ENCODE data around the gene PRDM13.
"Not testable (repeated sequence)": the region's sequence is repeated elsewhere in the genome, so short reads cannot be mapped to it uniquely, and the experiment has no call there.

The PRDM13 gene

GRCh38 chr6:99606656-99607415 is at the start of gene PRDM13:
TSS of gene PRDM13 (plus strand) at chr6:99606833. CDS start at chr6:99607035, 202 bp downstream.
- DNase-seq, result no peak

GRCh38 chr6:99559057-99559456 is 47.6 kb upstream of the PRDM13 start:
- no peak for DNase-seq

DNA sequence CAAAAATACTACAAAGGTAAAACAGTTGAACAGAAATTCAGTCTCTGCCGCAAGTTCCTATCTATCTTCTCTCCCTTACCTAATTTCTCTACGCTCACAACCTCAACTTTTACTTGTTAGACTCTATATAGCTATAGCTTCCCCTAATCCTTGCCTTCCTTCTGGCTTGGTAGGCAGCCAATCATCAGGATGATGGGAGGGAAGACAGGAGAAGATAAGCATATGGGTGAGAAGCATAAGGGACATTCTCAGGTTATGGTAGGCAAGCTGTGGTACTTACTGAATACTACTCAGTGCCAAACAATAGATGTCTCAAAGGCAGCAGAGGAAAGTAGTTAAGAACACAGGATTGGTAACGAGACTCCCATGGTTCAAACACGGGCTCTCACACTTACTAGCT is 46.0 kb upstream of the PRDM13 start:
- no peak for DNase-seq

GRCh38 chr6:99563056-99563723 is 43.4 kb upstream of the PRDM13 start:
- DNase-seq, result no peak

DNA sequence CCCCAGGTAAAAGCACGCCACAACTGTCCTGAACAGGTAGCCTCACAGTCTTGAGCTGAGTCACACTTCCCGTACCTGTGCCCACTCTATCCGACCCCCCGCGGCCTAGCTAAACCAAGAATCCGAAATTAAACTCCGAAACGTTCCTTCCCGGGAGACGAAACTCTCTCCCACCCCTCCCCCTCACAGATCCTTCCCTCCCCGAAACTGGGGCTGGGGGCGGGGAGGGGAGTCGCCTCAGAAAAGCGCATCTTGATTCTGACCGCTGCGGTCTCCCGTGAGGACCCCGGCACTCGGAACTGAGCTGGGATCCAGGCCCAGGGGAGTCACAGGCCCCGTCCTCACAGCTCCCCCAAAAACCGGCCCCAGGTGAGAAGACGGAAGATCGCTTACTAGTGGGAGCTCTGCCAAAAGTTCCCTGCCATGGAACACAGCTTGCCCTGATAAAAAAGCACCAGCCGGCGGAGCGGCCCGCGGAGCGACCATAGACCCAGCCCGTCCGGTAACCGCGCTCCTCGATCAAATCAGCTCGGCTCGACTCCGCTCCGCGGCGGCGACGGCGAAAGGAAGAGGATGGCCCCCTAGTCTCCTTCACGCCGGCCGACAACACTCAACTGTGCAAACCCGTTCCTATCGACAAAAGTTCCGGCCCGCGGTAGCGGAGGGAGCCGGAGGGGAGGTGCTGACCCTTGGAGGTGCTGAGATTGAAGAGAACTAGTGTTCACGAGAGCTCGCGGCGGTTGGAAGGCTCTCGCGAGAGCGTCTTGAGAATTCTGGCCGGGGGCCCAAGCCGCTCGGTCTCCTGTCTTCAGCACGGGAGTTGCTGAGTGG is 38.3 kb upstream of the PRDM13 start, which contains the start of gene CCNC:
Gene CCNC (minus strand): TSS at position 558 of the 831 bp plus-strand sequence. CDS start 133 bp downstream, at position 425.
- peak; percentile 97 for DNase-seq

- DNase-seq, result no peak
These were observed 32.5 kb upstream of the PRDM13 start for GRCh38 chr6:99573980-99574617.

DNA sequence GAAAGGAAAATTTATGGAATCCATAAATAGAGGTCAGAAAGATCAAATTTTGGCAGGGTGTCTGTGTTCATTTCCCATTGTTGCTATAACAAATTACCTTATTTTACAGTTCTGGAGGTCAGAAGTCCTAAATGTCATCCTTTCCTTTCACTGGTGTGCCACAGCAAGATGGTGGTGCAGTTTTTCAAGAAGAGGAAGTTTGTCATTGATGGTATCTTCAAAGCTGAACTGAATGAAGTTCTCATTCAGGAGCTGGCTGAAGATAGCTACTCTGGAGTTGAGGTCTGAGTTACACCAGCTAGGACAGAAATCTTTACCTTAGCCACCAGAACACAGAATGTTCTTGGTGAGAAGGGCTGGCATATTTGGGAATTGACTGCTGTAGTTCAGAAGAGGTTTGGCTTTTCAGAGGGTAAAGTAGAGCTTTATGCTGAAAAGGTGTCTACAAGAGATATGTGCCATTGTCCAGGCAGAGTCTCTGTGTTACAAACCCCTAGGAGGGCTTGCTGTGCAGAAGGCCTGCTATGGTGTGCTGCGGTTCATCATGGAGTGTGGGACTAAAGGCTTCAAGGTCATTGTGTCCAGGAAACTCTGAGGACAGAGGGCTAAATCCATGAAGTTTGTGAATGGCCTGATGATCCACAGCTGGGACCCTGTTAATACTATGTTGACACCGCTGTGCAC is 30.9 kb upstream of the PRDM13 start:
- no peak for DNase-seq

DNA sequence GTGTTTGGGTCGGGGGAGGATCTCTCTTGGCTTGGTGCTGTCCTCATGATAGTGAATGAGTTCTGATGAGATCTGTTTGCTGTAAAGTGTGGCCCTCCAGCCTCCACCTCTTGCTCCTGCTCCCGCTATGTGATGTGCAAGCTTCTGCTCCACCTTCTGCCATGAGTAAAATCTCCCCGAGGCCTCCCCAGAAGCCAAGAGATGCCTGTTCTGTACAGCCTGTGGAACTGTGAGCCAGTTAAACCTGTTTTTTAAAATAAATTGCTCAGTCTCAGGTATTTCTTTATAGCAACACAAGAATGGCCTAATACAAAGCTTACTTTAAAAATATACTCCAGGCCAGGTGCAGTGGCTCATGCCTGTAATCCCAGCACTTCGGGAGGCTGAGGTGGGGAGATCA is 26.9 kb upstream of the PRDM13 start:
- no peak for DNase-seq

DNA sequence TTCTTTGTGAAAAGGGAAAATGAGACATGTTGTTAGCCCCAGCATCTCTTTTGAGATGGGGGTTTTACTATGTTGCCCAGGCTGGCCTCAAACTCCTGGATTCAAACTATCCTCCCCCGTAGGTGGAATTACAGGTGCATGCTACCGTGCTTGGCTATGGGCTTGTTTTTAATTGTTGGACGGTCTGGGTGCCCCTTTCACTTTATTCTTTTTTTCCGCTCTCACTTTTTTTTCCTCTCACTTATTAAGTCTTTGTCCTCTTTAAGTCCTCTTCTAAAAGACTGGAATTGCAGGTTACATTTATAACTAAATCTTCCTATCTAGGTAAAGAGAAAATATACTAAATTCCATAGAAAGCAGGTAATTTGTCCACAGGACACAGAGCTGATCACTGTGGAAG is 18.8 kb upstream of the PRDM13 start:
- no peak for DNase-seq

GRCh38 chr6:99588618-99589289 is 17.9 kb upstream of the PRDM13 start:
- peak; percentile 87 for DNase-seq

DNA sequence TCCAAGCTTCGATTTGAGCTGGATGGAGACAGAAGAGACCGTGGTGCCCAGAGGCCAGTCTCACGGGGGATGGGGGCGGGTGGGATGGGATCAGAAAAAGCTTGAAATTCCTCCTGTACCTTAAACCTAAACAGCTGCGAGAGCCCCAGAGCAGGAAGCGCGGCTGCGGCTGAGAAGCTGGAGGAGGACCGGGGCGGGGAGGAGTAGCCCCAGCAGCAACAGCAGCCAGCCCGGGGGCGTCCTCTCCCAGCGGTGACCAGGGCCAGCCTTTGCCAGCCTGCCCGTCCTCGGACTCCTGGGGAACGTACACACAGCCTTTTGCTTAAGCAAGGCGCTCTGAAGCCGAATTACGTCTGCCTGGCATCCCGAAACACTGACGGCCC is 17.4 kb upstream of the PRDM13 start:
- DNase-seq, result no peak

DNA sequence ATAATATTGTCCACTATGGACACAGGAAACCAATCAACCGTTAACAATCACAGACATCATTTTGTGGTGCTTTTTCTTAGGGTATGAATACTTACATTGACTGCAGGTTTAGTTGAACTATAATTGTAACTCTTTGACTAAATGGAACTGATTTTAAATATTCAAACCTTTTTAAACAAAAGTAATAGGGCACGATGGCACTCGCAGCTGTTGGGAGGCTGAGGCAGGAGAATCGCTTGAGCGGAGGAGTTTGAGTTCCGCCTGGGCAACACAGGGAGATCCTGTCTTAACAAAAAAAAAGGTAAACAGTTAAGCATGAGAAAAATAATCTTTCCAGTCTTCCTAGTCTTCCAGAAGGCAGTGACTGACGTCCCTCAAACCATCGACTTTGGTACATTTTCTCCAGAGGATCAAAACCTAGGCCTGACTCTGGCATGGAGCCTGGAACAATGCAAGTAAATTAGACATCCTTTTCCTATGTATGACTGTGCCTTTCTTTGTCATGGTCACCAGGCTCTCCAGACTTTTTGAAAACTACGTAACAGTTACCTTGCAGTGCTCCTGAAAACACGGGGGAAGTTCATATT is 16.6 kb upstream of the PRDM13 start:
- DNase-seq, result no peak

GRCh38 chr6:99590728-99591672 is 15.6 kb upstream of the PRDM13 start:
- no peak for DNase-seq

DNA sequence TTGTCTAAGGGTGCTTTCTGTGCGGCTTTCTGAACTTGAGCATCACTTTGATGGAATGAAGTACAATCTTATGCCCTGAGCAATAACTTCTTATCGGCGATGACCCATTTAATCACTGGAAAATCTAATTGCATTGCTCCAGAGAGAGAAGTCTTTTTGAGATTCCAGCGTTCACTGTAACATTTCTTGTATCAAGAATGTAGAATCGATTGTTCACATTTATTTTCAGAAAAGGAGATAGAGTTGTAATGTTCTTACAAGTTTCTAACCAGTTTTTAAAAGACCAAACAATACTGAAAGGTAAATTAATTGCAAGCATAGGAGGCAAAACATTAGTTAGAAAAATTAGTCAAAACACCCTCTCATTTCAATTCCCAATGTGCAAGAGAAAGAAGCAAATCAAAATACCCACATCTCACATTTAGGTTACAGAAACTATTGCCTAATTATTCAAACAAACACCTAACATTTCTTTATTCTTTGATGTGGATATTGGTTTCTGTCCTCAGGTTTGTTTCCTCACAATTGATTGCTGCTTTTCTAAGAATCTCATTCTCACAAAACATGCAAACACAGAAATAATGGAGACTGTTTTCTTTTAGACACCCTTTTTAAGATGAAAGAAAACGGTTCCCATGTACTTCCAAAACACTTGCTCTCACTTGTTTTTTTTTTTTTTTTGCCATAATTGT is 14.8 kb upstream of the PRDM13 start:
- DNase-seq, result no peak

DNA sequence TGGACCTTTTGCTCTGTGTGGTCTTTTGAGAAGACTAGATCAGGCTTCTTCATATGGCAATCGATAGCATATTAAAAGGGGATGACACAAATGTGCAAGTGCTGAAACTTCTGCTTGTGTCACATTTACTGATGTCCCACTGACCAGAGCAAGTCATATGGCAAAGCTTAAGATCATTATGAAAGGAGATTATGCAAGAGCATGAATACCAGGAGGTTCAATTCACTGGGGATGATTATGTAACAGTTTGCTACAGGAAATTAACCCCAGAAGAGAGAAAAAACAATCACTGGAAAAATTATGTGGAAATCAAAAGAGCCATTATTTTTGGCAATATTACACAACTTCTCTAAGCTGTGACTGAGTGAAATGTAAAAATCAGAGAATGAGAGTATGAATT is 13.7 kb upstream of the PRDM13 start:
- no peak for DNase-seq

DNA sequence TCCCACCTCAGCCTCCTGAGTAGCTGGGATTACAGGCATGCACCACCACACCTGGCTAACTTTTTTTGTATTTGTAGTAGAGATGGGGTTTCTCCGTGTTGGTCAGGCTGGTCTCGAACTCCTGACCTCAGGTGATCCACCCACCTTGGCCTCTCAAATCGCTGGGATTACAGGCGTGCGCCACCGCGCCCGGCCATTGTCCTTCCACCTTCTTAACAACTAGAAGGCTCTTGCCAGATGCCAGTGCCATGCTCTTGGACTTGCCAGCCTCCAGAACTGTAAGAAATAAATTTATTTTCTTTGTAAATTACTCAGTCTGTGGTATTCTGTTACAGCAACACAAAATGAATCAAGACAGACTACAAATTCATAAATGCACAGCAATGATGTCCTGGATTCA is 11.9 kb upstream of the PRDM13 start:
- not testable (repeated sequence) for DNase-seq

GRCh38 chr6:99602520-99603420 is 3.9 kb upstream of the PRDM13 start:
- no peak for DNase-seq

DNA sequence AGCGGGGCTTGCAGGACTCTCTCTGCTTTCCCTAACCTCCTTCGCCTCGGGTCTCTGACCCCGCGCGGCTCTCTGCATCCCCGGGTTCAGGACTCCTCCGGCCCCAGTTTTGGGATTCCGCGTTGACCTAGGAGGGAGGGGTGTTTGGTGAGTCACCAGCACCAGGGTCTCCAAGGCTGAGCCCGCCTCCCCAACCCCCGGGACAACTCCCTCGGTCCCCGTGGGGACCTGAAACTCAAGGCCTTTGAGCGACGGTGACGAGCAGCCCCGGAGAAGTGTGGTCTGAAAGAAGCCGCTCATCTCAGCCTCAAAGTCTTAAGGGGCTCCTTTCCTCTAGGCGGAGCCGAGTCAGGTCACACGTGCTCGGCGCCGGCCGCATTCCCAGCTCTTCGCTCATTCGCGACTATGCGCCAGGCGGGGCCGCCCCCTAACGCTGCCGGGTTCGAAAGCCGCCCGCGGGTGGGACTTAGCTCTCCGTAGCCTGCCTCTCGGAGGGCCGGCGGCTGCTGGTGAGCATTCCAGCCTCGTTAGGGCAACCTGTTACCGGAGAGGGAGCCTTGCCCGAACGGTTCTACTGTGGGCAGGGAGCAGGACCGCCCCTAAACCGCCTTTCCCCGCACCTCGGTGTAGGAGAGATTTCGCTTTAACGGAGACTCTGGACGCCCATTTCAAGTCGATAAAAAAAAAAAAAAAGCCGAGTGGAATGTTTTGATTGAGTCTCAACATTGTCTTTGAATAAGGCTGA is 3.0 kb upstream of the PRDM13 start:
- DNase-seq, result no peak
